ENCODE measurements around the gene ANAPC16. TPM values are rescaled to one million over a fixed set of nuclear protein-coding genes. Genes with fewer than 3 reads are reported as not detected.
A peak's percentile ranks its signal among the peaks of the same experiment; 100 is the strongest.

Gene ANAPC16
- total RNA-seq, 1 donor from 2014 or later = 76.6 TPM

GRCh38 chr10:72226418-72227027 lies 10.7 kb downstream of the ANAPC16 start:
- peak overlapping the region; percentile 33 for H3K27ac ChIP-seq
- intact Hi-C loops (cut with DNase I) = loop anchor here (10.0 kb wide), 1 partner anchor 48 kb away; the partner anchor contains the start of gene DDIT4

GRCh38 chr10:72227826-72228225 lies 12.0 kb downstream of the ANAPC16 start:
- no peak for DNase-seq (ENCODE audit: extremely low spot score in 2 of 2)
- TF ChIP-seq POLR2A (IDR thresholded peaks at IDR 0.05) = no peak
- TF ChIP-seq POLR2AphosphoS5 (IDR thresholded peaks at IDR 0.05; ENCODE audit: insufficient read depth in 1 of 2, low read depth in 1 of 2) = no peak
- TF ChIP-seq CTCF (IDR thresholded peaks at IDR 0.05) = no peak
- no peaks in the 10 kb centered on the region for H3K9me3 ChIP-seq
- no peaks in the 10 kb centered on the region for H3K27me3 ChIP-seq
- peak overlapping the region; percentile 22 for H3K27ac ChIP-seq
- intact Hi-C loops (cut with DNase I) = loop anchor here (10.0 kb wide), 1 partner anchor 47 kb away; the partner anchor contains the start of gene DDIT4
- H3K36me3 ChIP-seq = peaks cover 0 to 44% of the 10 kb centered on the region in 2 donors
- H3K4me3 ChIP-seq = no peak overlapping the region
- H3K4me1 ChIP-seq = peaks cover 23% of the 10 kb centered on the region

More at GRCh38 chr10:72226418-72227027, 10.7 kb downstream of the ANAPC16 start:
- no peak overlapping the region for H3K4me3 ChIP-seq
- H3K4me1 ChIP-seq = peaks cover 29% of the 10 kb centered on the region
- DNase-seq (ENCODE audit: extremely low spot score in 2 of 2) = no peak
- peaks cover 0 to 37% of the 10 kb centered on the region in 2 donors for H3K36me3 ChIP-seq
- no peak for TF ChIP-seq POLR2A (IDR thresholded peaks at IDR 0.05)
- no peak for TF ChIP-seq POLR2AphosphoS5 (IDR thresholded peaks at IDR 0.05; ENCODE audit: insufficient read depth in 1 of 2, low read depth in 1 of 2)
- no peak for TF ChIP-seq CTCF (IDR thresholded peaks at IDR 0.05)
- H3K27me3 ChIP-seq = no peaks in the 10 kb centered on the region
- no peaks in the 10 kb centered on the region for H3K9me3 ChIP-seq

- H3K9me3 ChIP-seq = no peaks in the 10 kb centered on the region
- intact Hi-C loops (cut with DNase I) = loop anchor here (10.0 kb wide), 1 partner anchor 46 kb away; the partner anchor contains the start of gene DDIT4
- peaks cover 19% of the 10 kb centered on the region for H3K4me1 ChIP-seq
- no peak for TF ChIP-seq CTCF (IDR thresholded peaks at IDR 0.05)
- TF ChIP-seq POLR2A (IDR thresholded peaks at IDR 0.05) = no peak
- TF ChIP-seq POLR2AphosphoS5 (IDR thresholded peaks at IDR 0.05; ENCODE audit: insufficient read depth in 1 of 2, low read depth in 1 of 2) = no peak
- H3K27ac ChIP-seq = peak overlapping the region; percentile 22
- no peak overlapping the region for H3K4me3 ChIP-seq
- peaks cover 0 to 49% of the 10 kb centered on the region in 2 donors for H3K36me3 ChIP-seq
- DNase-seq (ENCODE audit: extremely low spot score in 2 of 2) = no peak
- H3K27me3 ChIP-seq = no peaks in the 10 kb centered on the region
Observed at GRCh38 chr10:72228318-72228751, 12.5 kb downstream of the ANAPC16 start.

- intact Hi-C loops (cut with DNase I) = loop anchor here (10.0 kb wide), 1 partner anchor 45 kb away; the partner anchor contains the start of gene DDIT4
- DNase-seq (ENCODE audit: extremely low spot score in 2 of 2) = no peak
- Histone ChIP-seq H3K4me3 (no peak overlapping the region), H3K36me3 (peaks cover 0 to 53% of the 10 kb centered on the region in 2 donors), H3K27me3 (no peaks in the 10 kb centered on the region), H3K27ac (no peak overlapping the region), H3K9me3 (no peaks in the 10 kb centered on the region), H3K4me1 (peaks cover 12% of the 10 kb centered on the region)
- TF ChIP-seq POLR2A (IDR thresholded peaks at IDR 0.05) (no peak), CTCF (IDR thresholded peaks at IDR 0.05) (no peak), POLR2AphosphoS5 (IDR thresholded peaks at IDR 0.05; ENCODE audit: insufficient read depth in 1 of 2, low read depth in 1 of 2) (no peak)
Observed at GRCh38 chr10:72229261-72230251, 13.7 kb downstream of the ANAPC16 start.
